Measurements from ENCODE around the gene ARF1.

The ARF1 gene

DNA sequence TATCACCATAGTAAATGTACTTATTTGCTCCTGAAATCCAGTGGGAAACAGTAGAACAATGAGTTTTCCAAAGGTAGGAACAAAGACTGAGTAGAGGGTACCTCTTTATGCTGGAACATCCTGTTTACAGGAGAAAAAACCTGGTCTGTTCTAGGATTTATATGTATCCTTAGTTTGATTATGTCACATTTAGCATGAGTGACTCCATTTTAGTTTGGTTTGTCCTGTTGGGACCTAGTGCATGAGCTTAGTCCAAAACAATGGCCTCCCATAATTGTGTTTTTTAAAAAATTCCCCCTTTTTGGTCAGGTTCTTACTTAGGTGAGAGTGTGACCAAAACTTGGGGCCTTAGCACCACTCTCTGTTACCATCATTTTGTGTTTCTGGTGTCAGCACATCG lies 30.1 kb downstream of the ARF1 start:
- H3K9ac ChIP-seq (ENCODE audit: low read depth, low read length) = no peak overlapping the region

GRCh38 chr1:228114827-228115226 lies 32.3 kb downstream of the ARF1 start:
- no peaks in the 10 kb centered on the region for H3K4me1 ChIP-seq (ENCODE audit: insufficient read depth, low read length)
- H3K36me3 ChIP-seq (ENCODE audit: insufficient read depth, low read length) = no peaks in the 10 kb centered on the region; the same call in 1 of the 2 replicates
- H3K9me3 ChIP-seq (ENCODE audit: control insufficient read depth, insufficient read depth, low read length) = peaks cover 18% of the 10 kb centered on the region
- no peak overlapping the region for H3K9ac ChIP-seq (ENCODE audit: low read depth, low read length)

More for the DNA sequence above, 30.1 kb downstream of the ARF1 start:
- Histone ChIP-seq H3K9me3 (ENCODE audit: control insufficient read depth, insufficient read depth, low read length) (peaks cover 7% of the 10 kb centered on the region; the same call in 1 of the 2 replicates), H3K36me3 (ENCODE audit: insufficient read depth, low read length) (no peaks in the 10 kb centered on the region; the same call in 1 of the 2 replicates), H3K4me1 (ENCODE audit: insufficient read depth, low read length) (no peaks in the 10 kb centered on the region)

GRCh38 chr1:228117335-228117734 lies 34.8 kb downstream of the ARF1 start:
- Histone ChIP-seq H3K4me1 (ENCODE audit: insufficient read depth, low read length) (no peaks in the 10 kb centered on the region), H3K36me3 (ENCODE audit: insufficient read depth, low read length) (no peaks in the 10 kb centered on the region; the same call in 1 of the 2 replicates), H3K9ac (ENCODE audit: low read depth, low read length) (no peak overlapping the region), H3K9me3 (ENCODE audit: control insufficient read depth, insufficient read depth, low read length) (peaks cover 18% of the 10 kb centered on the region)

DNA sequence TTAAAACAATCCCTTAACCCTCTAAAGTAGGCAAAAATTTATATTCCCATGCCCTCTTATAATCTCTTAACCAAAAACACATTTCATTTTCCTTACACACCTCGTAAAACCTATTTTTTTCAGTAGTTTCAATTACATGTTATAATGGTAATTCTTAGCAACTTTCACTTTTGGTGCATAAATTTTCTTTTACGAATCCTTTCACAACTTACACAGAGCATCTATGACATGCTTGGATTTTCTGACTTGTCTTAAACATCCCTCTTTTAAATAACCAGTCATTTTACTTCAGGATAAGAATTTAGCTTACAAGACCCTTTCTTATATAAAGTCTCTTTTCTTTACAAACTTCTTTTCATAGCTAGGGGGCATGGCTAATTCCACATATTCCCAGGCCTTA lies 35.5 kb downstream of the ARF1 start:
- peaks cover 18% of the 10 kb centered on the region for H3K9me3 ChIP-seq (ENCODE audit: control insufficient read depth, insufficient read depth, low read length)

GRCh38 chr1:228120351-228120750 lies 37.8 kb downstream of the ARF1 start:
- no peaks in the 10 kb centered on the region for H3K36me3 ChIP-seq (ENCODE audit: insufficient read depth, low read length)
- no peaks in the 10 kb centered on the region for H3K4me1 ChIP-seq (ENCODE audit: insufficient read depth, low read length)
- H3K9me3 ChIP-seq (ENCODE audit: control insufficient read depth, insufficient read depth, low read length) = peaks cover 18% of the 10 kb centered on the region
- no peak overlapping the region for H3K9ac ChIP-seq (ENCODE audit: low read depth, low read length)

More for the DNA sequence above, 35.5 kb downstream of the ARF1 start:
- Histone ChIP-seq H3K9ac (ENCODE audit: low read depth, low read length) (no peak overlapping the region), H3K36me3 (ENCODE audit: insufficient read depth, low read length) (no peaks in the 10 kb centered on the region; the same call in 1 of the 2 replicates), H3K4me1 (ENCODE audit: insufficient read depth, low read length) (no peaks in the 10 kb centered on the region)

DNA sequence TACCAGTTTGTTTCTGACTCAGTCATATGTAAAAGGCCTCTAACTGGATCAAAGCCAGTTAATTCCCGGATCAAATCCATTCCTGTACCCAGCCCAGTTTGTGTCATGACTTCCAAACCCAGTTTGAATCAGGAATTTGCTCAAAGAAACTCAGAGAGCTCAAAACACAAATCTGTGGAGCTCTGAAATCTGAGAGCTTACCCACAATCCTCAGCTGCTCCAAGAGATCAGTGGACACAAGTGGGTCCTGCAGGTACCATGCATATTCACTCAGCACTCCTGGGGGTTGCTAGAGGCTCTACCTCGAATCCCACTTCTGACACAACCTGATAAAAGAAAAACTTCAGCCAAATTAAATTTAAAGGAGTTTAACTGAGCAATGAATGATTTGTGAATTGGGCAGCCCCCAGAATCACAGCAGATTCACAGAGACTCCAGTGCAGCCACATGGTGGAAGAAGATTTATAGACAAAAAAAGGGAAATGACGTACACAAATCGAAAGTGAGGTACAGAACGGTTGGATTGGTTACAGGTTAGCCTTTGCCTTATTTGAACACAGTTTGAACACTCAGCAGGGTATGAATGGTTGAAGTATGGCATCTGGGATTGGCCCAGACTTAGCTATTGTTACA lies 38.5 kb downstream of the ARF1 start:
- Histone ChIP-seq H3K9me3 (ENCODE audit: control insufficient read depth, insufficient read depth, low read length) (peaks cover 18% of the 10 kb centered on the region), H3K4me1 (ENCODE audit: insufficient read depth, low read length) (no peaks in the 10 kb centered on the region), H3K36me3 (ENCODE audit: insufficient read depth, low read length) (no peaks in the 10 kb centered on the region), H3K9ac (ENCODE audit: low read depth, low read length) (no peak overlapping the region)

- no peaks in the 10 kb centered on the region for H3K4me1 ChIP-seq (ENCODE audit: insufficient read depth, low read length)
- H3K36me3 ChIP-seq (ENCODE audit: insufficient read depth, low read length) = no peaks in the 10 kb centered on the region
- H3K9me3 ChIP-seq (ENCODE audit: control insufficient read depth, insufficient read depth, low read length) = peaks cover 12% of the 10 kb centered on the region; the same call in 1 of the 2 replicates
- H3K9ac ChIP-seq (ENCODE audit: low read depth, low read length) = no peak overlapping the region
Observed at GRCh38 chr1:228122921-228123441, 40.5 kb downstream of the ARF1 start.

DNA sequence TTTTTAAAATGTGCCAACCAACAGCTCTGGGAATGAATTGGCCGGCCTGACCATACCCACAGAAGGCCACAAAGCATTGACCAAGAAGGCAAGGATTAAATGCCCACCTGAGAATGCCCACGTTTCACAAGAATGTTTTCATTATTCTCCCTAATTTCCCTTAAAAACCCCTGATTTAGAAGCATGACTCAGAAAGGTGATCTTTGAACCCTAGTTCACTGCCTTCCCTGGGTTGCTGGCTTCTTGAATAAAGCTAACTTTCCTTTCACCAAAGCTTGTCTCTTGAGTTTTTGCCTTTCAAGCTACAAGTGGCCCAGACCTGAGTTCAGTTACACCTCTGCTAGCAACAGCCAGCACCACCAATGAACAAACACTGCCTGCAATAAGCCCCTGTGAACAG lies 41.0 kb downstream of the ARF1 start:
- H3K9ac ChIP-seq (ENCODE audit: low read depth, low read length) = no peak overlapping the region
- H3K9me3 ChIP-seq (ENCODE audit: control insufficient read depth, insufficient read depth, low read length) = peaks cover 7% of the 10 kb centered on the region; the same call in 1 of the 2 replicates
- H3K36me3 ChIP-seq (ENCODE audit: insufficient read depth, low read length) = no peaks in the 10 kb centered on the region
- no peaks in the 10 kb centered on the region for H3K4me1 ChIP-seq (ENCODE audit: insufficient read depth, low read length)

DNA sequence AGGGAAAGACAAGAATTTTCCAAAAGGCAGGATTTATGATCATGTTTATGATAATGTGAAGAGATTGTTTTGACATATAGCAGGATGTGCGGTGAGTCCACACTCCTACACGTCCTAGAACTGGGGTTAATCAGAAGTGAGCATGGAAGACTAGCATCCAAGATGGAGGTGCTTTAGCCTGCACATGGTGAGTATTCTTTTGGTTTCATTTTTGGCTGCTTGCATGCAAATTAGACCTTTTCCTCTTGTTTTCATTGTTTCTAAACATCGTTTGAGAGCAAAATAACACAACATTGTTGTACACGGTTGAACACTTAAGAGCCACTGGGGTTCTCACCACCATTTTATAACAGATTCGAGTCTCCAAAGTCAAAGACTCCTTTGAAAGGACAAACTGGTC lies 42.7 kb downstream of the ARF1 start:
- Histone ChIP-seq H3K9ac (ENCODE audit: low read depth, low read length) (no peak overlapping the region), H3K4me1 (ENCODE audit: insufficient read depth, low read length) (no peaks in the 10 kb centered on the region), H3K36me3 (ENCODE audit: insufficient read depth, low read length) (no peaks in the 10 kb centered on the region), H3K9me3 (ENCODE audit: control insufficient read depth, insufficient read depth, low read length) (no peaks in the 10 kb centered on the region)

- no peak overlapping the region for H3K9ac ChIP-seq (ENCODE audit: low read depth, low read length)
- no peaks in the 10 kb centered on the region for H3K9me3 ChIP-seq (ENCODE audit: control insufficient read depth, insufficient read depth, low read length)
- H3K36me3 ChIP-seq (ENCODE audit: insufficient read depth, low read length) = no peaks in the 10 kb centered on the region
- H3K4me1 ChIP-seq (ENCODE audit: insufficient read depth, low read length) = no peaks in the 10 kb centered on the region
Observed at GRCh38 chr1:228131766-228132165, 49.3 kb downstream of the ARF1 start.

GRCh38 chr1:228134591-228134990 lies 52.1 kb downstream of the ARF1 start:
- H3K4me1 ChIP-seq (ENCODE audit: insufficient read depth, low read length) = no peaks in the 10 kb centered on the region
- no peaks in the 10 kb centered on the region for H3K36me3 ChIP-seq (ENCODE audit: insufficient read depth, low read length)
- no peaks in the 10 kb centered on the region for H3K9me3 ChIP-seq (ENCODE audit: control insufficient read depth, insufficient read depth, low read length)
- H3K9ac ChIP-seq (ENCODE audit: low read depth, low read length) = no peak overlapping the region

- Histone ChIP-seq H3K36me3 (ENCODE audit: insufficient read depth, low read length) (no peaks in the 10 kb centered on the region), H3K4me1 (ENCODE audit: insufficient read depth, low read length) (no peaks in the 10 kb centered on the region), H3K9me3 (ENCODE audit: control insufficient read depth, insufficient read depth, low read length) (no peaks in the 10 kb centered on the region), H3K9ac (ENCODE audit: low read depth, low read length) (no peak overlapping the region)
Observed at GRCh38 chr1:228136901-228137300, 54.4 kb downstream of the ARF1 start.

DNA sequence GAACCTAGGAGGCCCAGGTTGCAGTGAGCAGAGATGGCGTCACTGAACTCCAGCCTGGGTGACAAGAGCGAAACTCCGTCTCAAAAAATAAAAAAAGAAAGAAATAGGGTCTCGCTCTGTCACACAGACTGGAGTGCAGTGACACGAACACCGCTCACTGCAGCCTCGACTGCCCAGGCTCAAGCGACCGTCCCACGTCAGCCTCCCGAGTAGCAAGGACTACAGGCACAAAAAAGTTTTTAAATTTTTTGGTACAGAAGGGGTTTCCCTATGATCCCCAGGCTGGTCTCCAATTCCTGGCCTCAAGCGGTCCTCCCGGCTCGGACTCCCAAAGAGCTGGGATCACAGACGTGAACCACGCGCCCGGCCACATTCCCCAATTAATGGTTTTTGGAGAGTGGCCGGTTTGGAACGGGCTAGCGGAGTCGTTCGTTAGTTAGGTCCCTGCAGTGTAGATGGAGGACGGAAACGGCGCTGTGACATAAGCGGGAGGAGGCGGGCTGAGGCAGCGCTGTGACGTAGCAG lies 57.0 kb downstream of the ARF1 start:
- H3K36me3 ChIP-seq (ENCODE audit: insufficient read depth, low read length) = no peaks in the 10 kb centered on the region
- no peaks in the 10 kb centered on the region for H3K9me3 ChIP-seq (ENCODE audit: control insufficient read depth, insufficient read depth, low read length)
- no peaks in the 10 kb centered on the region for H3K4me1 ChIP-seq (ENCODE audit: insufficient read depth, low read length)
- H3K9ac ChIP-seq (ENCODE audit: low read depth, low read length) = peak overlapping the region; percentile 87

DNA sequence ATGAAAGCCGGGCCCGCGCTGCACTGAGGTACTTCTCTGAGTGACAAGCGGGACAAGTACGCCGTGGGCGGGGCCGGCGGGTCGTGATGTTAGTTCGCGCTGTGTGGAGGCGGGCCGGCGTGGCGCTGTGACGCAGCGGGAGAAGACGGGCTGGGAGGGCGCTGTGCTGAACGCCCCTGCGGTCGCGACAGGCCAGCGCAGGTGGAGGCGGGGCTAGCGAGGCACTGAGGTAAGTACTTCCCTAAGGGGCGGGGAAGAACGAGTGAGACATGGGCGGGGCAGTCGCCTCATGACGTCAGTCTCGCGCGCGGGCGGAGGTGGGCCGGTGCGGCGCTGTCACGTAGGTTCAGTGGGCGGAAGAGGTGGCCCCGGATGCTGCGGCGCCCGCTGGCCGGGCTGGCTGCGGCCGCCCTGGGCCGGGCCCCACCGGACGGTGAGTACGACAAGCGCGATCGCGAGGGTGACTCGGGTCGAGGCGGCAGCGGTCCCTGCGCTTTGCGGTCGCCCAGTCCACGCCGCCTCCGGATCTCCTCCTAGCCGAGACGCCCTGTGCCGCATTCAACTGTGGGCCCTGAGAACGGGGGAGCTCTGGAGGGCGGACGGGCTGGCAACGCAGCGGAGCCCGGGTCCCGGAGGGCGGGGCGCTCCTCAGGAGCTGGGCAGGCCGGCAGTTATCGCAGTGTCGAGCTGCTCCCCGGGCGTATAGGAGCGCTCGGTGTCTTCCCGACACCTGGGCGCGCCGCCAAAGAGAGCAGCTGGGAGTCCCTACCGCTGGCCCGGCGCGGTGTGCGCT lies 57.6 kb downstream of the ARF1 start, which contains the start of gene GUK1:
Gene GUK1, plus strand, starts transcription at position 349 of the 793 bp plus-strand sequence. Its CDS starts 24 bp downstream, at position 373.
- H3K4me1 ChIP-seq (ENCODE audit: insufficient read depth, low read length) = no peaks in the 10 kb centered on the region
- H3K36me3 ChIP-seq (ENCODE audit: insufficient read depth, low read length) = no peaks in the 10 kb centered on the region
- no peaks in the 10 kb centered on the region for H3K9me3 ChIP-seq (ENCODE audit: control insufficient read depth, insufficient read depth, low read length)
- H3K9ac ChIP-seq (ENCODE audit: low read depth, low read length) = peak within 1 kb of the TSS; percentile 87
